ENCODE measurements around the gene LPCAT2. TPM values are rescaled to one million over a fixed set of nuclear protein-coding genes. Genes with fewer than 3 reads are reported as not detected.

The LPCAT2 gene
- total RNA-seq, 1 experiment from 2014 or later = not detected

- Histone ChIP-seq H3K36me3 (no peaks in the 10 kb centered on the region), H3K27me3 (peaks cover 13% of the 10 kb centered on the region; the same call in 1 of the 2 replicates), H3K9me3 (peaks cover 11% of the 10 kb centered on the region), H3K4me3 (no peak overlapping the region)
- DNase-seq = no peak
Observed at GRCh38 chr16:55634193-55634592, 125.3 kb downstream of the LPCAT2 start.

Other genes with a start within 250 kb of the LPCAT2 start
- 0.16 TPM in 1 of 2 replicates, not detected in the other for gene IRX6, start 184.9 kb upstream of the LPCAT2 start, total RNA-seq (2014; rRNA removed; shearing (Covaris generic); ENCODE audit: low replicate concordance)
- gene MMP2, start 29.9 kb upstream of the LPCAT2 start, total RNA-seq (2014; rRNA removed; shearing (Covaris generic); ENCODE audit: low replicate concordance) = 53.0 and 98.5 TPM in 2 replicates
- not detected in 2 replicates for gene CAPNS2, start 57.6 kb downstream of the LPCAT2 start, total RNA-seq (2014; rRNA removed; shearing (Covaris generic); ENCODE audit: low replicate concordance)
- not detected in 2 replicates for gene SLC6A2, start 146.9 kb downstream of the LPCAT2 start, total RNA-seq (2014; rRNA removed; shearing (Covaris generic); ENCODE audit: low replicate concordance)

All from MG63 (cell line).